IMR-90 (cell line): ENCODE data around the gene MAMLD1. TPM values are rescaled to one million over a fixed set of nuclear protein-coding genes. Genes with fewer than 3 reads are reported as not detected.

Source experiments
- ATAC-seq: fragments of 200-7000 bp; cut with Tn5 transposase; 2 replicates; pipeline ENCODE4 v1.9.1; 2020; ENCODE audit warnings: low read depth, mild to moderate bottlenecking, moderate library complexity
- BruUV-seq: library from RNA; stranded (reverse); fragments of 400-500 nt; replicated peaks from 2 replicates; lab custom pipeline; 2021; lab: Mats Ljungman, UMichigan
- CTCF ChIA-PET: fragments of 300-600 bp; formaldehyde crosslinking; extraction: SDS; loops from one replicate; lab custom pipeline; 2021; ENCODE audit warnings: antibody characterized with exemption; lab: Yijun Ruan, JAX
- POLR2A ChIA-PET: fragments of 300-600 bp; sonication (Branson Sonifier 250); formaldehyde crosslinking; loops from one replicate; lab custom pipeline; 2022; ENCODE audit warnings: antibody characterized with exemption; ENCODE audit not compliant: unreplicated experiment; lab: Charles Lee
- DNase-seq: peaks from one replicate; pipeline ENCODE4 v3.0.0; 2013
- H2AFZ ChIP-seq: replicated peaks from 2 replicates; pipeline ENCODE3; 2013; ENCODE audit warnings: low read length, mild to moderate bottlenecking; ENCODE audit not compliant: poor library complexity
- H2AK5ac ChIP-seq: 2 replicates; pipeline ENCODE4 v1.6.1; 2013; ENCODE audit warnings: low read depth, low read length, inconsistent platforms
- H2AK9ac ChIP-seq: replicated peaks from 2 replicates; pipeline ENCODE3; 2013; ENCODE audit warnings: mild to moderate bottlenecking, low read depth, low read length, moderate library complexity; ENCODE audit not compliant: poor library complexity
- H2BK120ac ChIP-seq: 2 replicates; pipeline ENCODE4 v1.6.1; 2013; ENCODE audit warnings: low read depth, low read length, inconsistent platforms
- H2BK15ac ChIP-seq: 3 replicates; pipeline ENCODE4 v1.6.1; 2013; ENCODE audit warnings: low read depth, low read length, inconsistent platforms
- H2BK20ac ChIP-seq: 2 replicates; pipeline ENCODE4 v1.6.1; 2013; ENCODE audit warnings: low read depth, mild to moderate bottlenecking, inconsistent platforms, low read length, moderate library complexity
- H2BK5ac ChIP-seq: 2 replicates; pipeline ENCODE4 v1.6.1; 2013; ENCODE audit warnings: mild to moderate bottlenecking, low read depth, low read length, inconsistent platforms; ENCODE audit not compliant: poor library complexity, severe bottlenecking
- H3K14ac ChIP-seq: replicated peaks from 2 replicates; pipeline ENCODE4 v1.6.1; 2013; ENCODE audit warnings: low read depth, low read length, inconsistent platforms
- H3K18ac ChIP-seq: 2 replicates; pipeline ENCODE4 v1.6.1; 2013; ENCODE audit warnings: low read depth, low read length, control low read depth
- H3K23ac ChIP-seq: 2 replicates; pipeline ENCODE4 v1.6.1; 2013; ENCODE audit warnings: low read depth, low read length, inconsistent platforms
- H3K27ac ChIP-seq: 2 replicates; pipeline ENCODE4 v1.5.1; 2013; ENCODE audit warnings: mild to moderate bottlenecking, control low read depth, low read length; ENCODE audit not compliant: insufficient read depth
- H3K27me3 ChIP-seq: 2 replicates; pipeline ENCODE4 v1.6.1; 2013; ENCODE audit warnings: low read length; ENCODE audit not compliant: control insufficient read depth, insufficient read depth
- H3K36me3 ChIP-seq: 2 replicates; pipeline ENCODE4 v1.6.1; 2013; ENCODE audit warnings: low read length, mixed read lengths; ENCODE audit not compliant: control insufficient read depth, insufficient read depth
- H3K4ac ChIP-seq: 2 replicates; pipeline ENCODE4 v1.6.1; 2013; ENCODE audit warnings: low read depth, low read length, inconsistent platforms
- H3K4me1 ChIP-seq: 2 replicates; pipeline ENCODE4 v1.6.1; 2013; ENCODE audit warnings: low read length, mixed read lengths; ENCODE audit not compliant: control insufficient read depth, insufficient read depth
- H3K4me2 ChIP-seq: 2 replicates; pipeline ENCODE4 v1.6.1; 2013; ENCODE audit warnings: low read depth, mild to moderate bottlenecking, control low read depth, low read length, moderate library complexity
- H3K4me3 ChIP-seq: 2 replicates; pipeline ENCODE4 v1.5.1; 2013; ENCODE audit warnings: low read depth, mild to moderate bottlenecking, control low read depth, low read length, moderate library complexity; ENCODE audit not compliant: insufficient read depth
- H3K56ac ChIP-seq: 2 replicates; pipeline ENCODE4 v1.6.1; 2013; ENCODE audit warnings: low read length, inconsistent platforms; ENCODE audit not compliant: insufficient read depth; ENCODE audit errors: extremely low read depth
- H3K79me1 ChIP-seq, 2 experiments: 2 replicates each; pipeline ENCODE4 v1.6.1; 2013; ENCODE audit warnings: low read length in 2 of 2, inconsistent platforms in 1 of 2, low read depth in 1 of 2
- H3K9ac ChIP-seq: 2 replicates; pipeline ENCODE4 v1.6.1; 2013; ENCODE audit warnings: low read depth, low read length, control low read depth
- H3K9me1 ChIP-seq: 2 replicates; pipeline ENCODE4 v1.6.1; 2013; ENCODE audit warnings: low read length, inconsistent platforms; ENCODE audit not compliant: insufficient read depth
- H3K9me3 ChIP-seq: 2 replicates; pipeline ENCODE4 v1.6.1; 2013; ENCODE audit warnings: low read length; ENCODE audit not compliant: control insufficient read depth, insufficient read depth
- H4K20me1 ChIP-seq: 2 replicates; pipeline ENCODE4 v1.6.1; 2013; ENCODE audit warnings: low read length, inconsistent platforms; ENCODE audit not compliant: insufficient read depth
- H4K5ac ChIP-seq: 2 replicates; pipeline ENCODE4 v1.6.1; 2013; ENCODE audit warnings: mild to moderate bottlenecking, low read depth, low read length, control low read depth
- H4K8ac ChIP-seq, 2 experiments: 2 replicates each; pipeline ENCODE4 v1.6.1; 2013; ENCODE audit warnings: low read depth in 2 of 2, low read length in 2 of 2, control low read depth in 1 of 2, inconsistent platforms in 1 of 2
- H4K91ac ChIP-seq: 2 replicates; pipeline ENCODE4 v1.6.1; 2013; ENCODE audit warnings: low read depth, low read length, inconsistent platforms; ENCODE audit not compliant: insufficient read depth
- CTCF ChIP-seq: conservative IDR thresholded peaks from 2 replicates; pipeline ENCODE4 v1.5.1; 2012; ENCODE audit warnings: mild to moderate bottlenecking, low read depth, low read length, improper control_type of control experiment
- MXI1 ChIP-seq: IDR thresholded peaks from 2 replicates; pipeline ENCODE4 v1.6.1; 2012; ENCODE audit warnings: low read depth, mild to moderate bottlenecking, low read length, moderate library complexity, borderline replicate concordance
- NFE2L2 ChIP-seq: fragments of 150-350 bp; IDR thresholded peaks from 2 replicates; pipeline ENCODE4 v1.6.1; 2016; ENCODE audit warnings: low read depth, mild to moderate bottlenecking, low read length
- RAD21 ChIP-seq: IDR thresholded peaks from 2 replicates; pipeline ENCODE4 v1.6.1; 2012; ENCODE audit warnings: low read length, improper control_type of control experiment
- RCOR1 ChIP-seq: IDR thresholded peaks from 2 replicates; pipeline ENCODE4 v1.6.1; 2012; ENCODE audit warnings: mild to moderate bottlenecking, low read length, improper control_type of control experiment; ENCODE audit not compliant: insufficient replicate concordance
- RFX5 ChIP-seq: IDR thresholded peaks from 2 replicates; pipeline ENCODE4 v1.8.0; 2012; ENCODE audit warnings: low read depth, mild to moderate bottlenecking, low read length, moderate library complexity
- SMC3 ChIP-seq: fragments of 150-350 bp; IDR thresholded peaks from 2 replicates; pipeline ENCODE4 v1.6.1; 2016; ENCODE audit warnings: low read depth, mild to moderate bottlenecking, antibody characterized with exemption, low read length, moderate library complexity
- USF2 ChIP-seq: fragments of 150-350 bp; IDR thresholded peaks from 2 replicates; pipeline ENCODE4 v1.6.1; 2017; ENCODE audit warnings: mild to moderate bottlenecking, antibody characterized with exemption, low read length, low read depth
- WGBS, 2 experiments: methylation state at CpG; one replicate each; pipeline versions ENCODE4 v1.1.5 to v1.1.7; 2013; ENCODE audit warnings: missing lambda C conversion rate in 2 of 2; ENCODE audit not compliant: insufficient read length in 1 of 2; ENCODE audit errors: extremely low coverage in 2 of 2; 5-methylcytosine and 5-hydroxymethylcytosine counted together
- dilution Hi-C: fragments of 300-500 bp; cut with HindIII; formaldehyde crosslinking; loops from one replicate; pipeline ENCODE4 v1.14.3; 2018; ENCODE audit warnings: low sequenced_read_pairs; ENCODE audit not compliant: unreplicated experiment
- in situ Hi-C: fragments of 300-500 bp; cut with MboI; formaldehyde crosslinking; loops from 3 replicates; pipeline ENCODE4 v1.14.3; 2019; ENCODE audit warnings: low sequenced_read_pairs, inconsistent platforms, mixed read lengths
- intact Hi-C: fragments of 100-400 bp; cut with micrococcal nuclease; formaldehyde crosslinking; loops from 2 replicates; pipeline ENCODE4 v1.10.0; 2022
- polyA plus RNA-seq, 3 experiments: library from polyadenylated mRNA; depleted of rRNA; stranded (reverse); fragments of >200 nt; gene quantifications; 2 replicates each; pipeline ENCODE4 v1.2.3, GENCODE V29; 2012; ENCODE audit warnings: low replicate concordance in 1 of 3
- total RNA-seq: library from RNA; depleted of rRNA; stranded (reverse); fragments of >200 nt; gene quantifications from 2 replicates; pipeline ENCODE4 v1.2.3, GENCODE V29; 2012

MAMLD1 gene
- total and polyA plus RNA-seq, 2 of the 4 experiments (the other 2 are of a cell fraction), result 1.4 to 11.0 TPM

GRCh38 chrX:150551963-150552362, 188.8 kb downstream of the MAMLD1 start:
- no peak overlapping the region for H4K8ac ChIP-seq
- no peak overlapping the region for H2BK120ac ChIP-seq
- WGBS, 2 experiments, result 80% methylated on average over 2 of the region's 3 CpGs; no CpG with 5 or more reads in 1 of the 2 experiments
- H4K5ac ChIP-seq, result no peak overlapping the region
- no peak for ATAC-seq
- no peak overlapping the region for H3K4ac ChIP-seq
- no peaks in the 10 kb centered on the region for H3K36me3 ChIP-seq
- no peak overlapping the region for H3K27ac ChIP-seq
- H2BK15ac ChIP-seq, result no peak overlapping the region
- TF ChIP-seq RAD21 (no peak), CTCF (no peak), RCOR1 (no peak), NFE2L2 (no peak), RFX5 (no peak), SMC3 (no peak), MXI1 (no peak), USF2 (no peak)
- H2AK5ac ChIP-seq, result no peak overlapping the region
- no peaks in the 10 kb centered on the region for H4K20me1 ChIP-seq
- dilution Hi-C loops, result no loop called here
- in situ Hi-C loops, result no loop called here
- no peak overlapping the region for H2BK5ac ChIP-seq
- no peaks in the 10 kb centered on the region for H3K4me1 ChIP-seq
- no peak overlapping the region for H2BK20ac ChIP-seq
- H3K9me3 ChIP-seq, result no peaks in the 10 kb centered on the region
- POLR2A ChIA-PET, result no interaction called here
- no TSS peak for BruUV-seq
- CTCF ChIA-PET, result no interaction called here
- H3K79me1 ChIP-seq, result no peaks in the 10 kb centered on the region
- H4K91ac ChIP-seq, result no peak overlapping the region
- no peak overlapping the region for H3K4me3 ChIP-seq
- H3K56ac ChIP-seq, result no peak overlapping the region
- intact Hi-C loops, result no loop called here
- H3K9me1 ChIP-seq, result no peaks in the 10 kb centered on the region
- peaks cover 10% of the 10 kb centered on the region for H3K27me3 ChIP-seq
- no peak overlapping the region for H2AK9ac ChIP-seq
- H3K23ac ChIP-seq, result no peak overlapping the region
- H3K14ac ChIP-seq, result no peak overlapping the region
- DNase-seq, result no peak
- no peak overlapping the region for H3K4me2 ChIP-seq
- H2AFZ ChIP-seq, result no peak overlapping the region
- no peak overlapping the region for H3K18ac ChIP-seq
- no peak overlapping the region for H3K9ac ChIP-seq
